ENCODE measurements around the gene GRK1.

Gene GRK1

DNA sequence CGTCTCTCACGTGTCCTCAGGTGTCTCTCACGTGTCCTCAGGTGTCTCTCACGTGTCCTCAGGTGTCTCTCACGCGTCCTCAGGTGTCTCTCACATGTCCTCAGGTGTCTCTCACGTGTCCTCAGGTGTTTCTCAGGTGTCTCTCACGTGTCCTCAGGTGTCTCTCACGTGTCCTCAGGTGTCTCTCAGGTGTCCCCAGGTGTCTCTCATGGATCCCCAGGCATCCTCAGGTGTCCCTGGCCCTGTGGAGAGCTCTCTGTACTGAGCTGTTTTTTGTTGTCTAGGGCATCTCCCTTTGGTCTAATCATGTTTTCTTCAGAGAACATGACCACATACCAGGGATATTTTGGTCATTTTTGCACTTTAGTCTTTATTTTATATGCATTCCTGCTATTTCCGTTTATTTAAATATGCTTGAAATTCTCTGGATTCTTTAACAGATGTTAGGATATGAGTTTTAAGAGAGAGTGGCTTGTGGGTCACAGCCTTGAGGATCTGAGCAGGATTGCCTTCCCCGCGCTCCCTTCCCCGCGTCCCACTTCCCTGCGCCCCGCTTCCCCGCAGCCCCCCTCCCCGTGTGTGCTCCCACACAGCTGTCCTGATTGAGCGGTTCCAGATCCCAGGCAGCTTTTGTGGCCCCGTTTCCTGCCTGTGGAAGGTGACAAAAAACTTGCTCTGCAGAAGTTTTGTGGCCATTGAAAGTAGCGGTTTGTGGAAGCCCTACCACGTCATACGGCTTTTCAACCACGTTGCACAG is 40.9 kb upstream of the GRK1 start:
- TF ChIP-seq, protein P1, sequence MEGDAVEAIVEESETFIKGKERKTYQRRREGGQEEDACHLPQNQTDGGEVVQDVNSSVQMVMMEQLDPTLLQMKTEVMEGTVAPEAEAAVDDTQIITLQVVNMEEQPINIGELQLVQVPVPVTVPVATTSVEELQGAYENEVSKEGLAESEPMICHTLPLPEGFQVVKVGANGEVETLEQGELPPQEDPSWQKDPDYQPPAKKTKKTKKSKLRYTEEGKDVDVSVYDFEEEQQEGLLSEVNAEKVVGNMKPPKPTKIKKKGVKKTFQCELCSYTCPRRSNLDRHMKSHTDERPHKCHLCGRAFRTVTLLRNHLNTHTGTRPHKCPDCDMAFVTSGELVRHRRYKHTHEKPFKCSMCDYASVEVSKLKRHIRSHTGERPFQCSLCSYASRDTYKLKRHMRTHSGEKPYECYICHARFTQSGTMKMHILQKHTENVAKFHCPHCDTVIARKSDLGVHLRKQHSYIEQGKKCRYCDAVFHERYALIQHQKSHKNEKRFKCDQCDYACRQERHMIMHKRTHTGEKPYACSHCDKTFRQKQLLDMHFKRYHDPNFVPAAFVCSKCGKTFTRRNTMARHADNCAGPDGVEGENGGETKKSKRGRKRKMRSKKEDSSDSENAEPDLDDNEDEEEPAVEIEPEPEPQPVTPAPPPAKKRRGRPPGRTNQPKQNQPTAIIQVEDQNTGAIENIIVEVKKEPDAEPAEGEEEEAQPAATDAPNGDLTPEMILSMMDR (IDR thresholded peaks at IDR 0.05; ENCODE audit: unreplicated experiment in 3 of 3) = no peak
- no peak overlapping the region for H3K4me3 Mint-ChIP-seq

DNA sequence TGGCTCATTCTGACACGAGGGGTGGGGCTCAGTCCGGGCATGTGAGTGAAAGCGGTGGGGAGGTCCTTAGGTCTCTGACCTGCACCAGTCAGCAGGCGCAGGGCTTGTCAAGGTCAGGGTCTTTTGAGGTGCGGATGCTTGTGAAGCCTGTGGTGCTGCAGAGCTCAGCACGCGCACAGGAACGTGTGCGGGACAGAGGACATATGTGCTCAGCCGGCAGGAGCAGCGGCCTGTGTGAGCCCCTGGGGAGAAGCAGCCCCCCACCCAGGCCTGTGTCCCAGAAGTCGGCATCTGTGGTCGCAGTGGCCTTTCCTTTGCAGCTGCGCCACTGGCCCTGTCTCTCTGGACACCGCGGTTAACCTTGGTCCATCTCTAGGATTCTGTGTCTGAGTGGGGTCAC is 39.9 kb upstream of the GRK1 start:
- no peaks in the 10 kb centered on the region for H3K9me3 Mint-ChIP-seq
- H3K27ac Mint-ChIP-seq = peak overlapping the region in 1 of 3 experiments; percentile 57
- H3K36me3 Mint-ChIP-seq (ENCODE audit: low read depth) = peaks cover 68% of the 10 kb centered on the region
- TF ChIP-seq, protein P1 (IDR thresholded peaks at IDR 0.05; ENCODE audit: unreplicated experiment in 3 of 3) = no peak
- H3K4me3 Mint-ChIP-seq = no peak overlapping the region
- H3K4me1 Mint-ChIP-seq = no peaks in the 10 kb centered on the region
- peaks cover 3% of the 10 kb centered on the region for H3K27me3 Mint-ChIP-seq (ENCODE audit: low read depth)

More for the DNA sequence above, 40.9 kb upstream of the GRK1 start:
- Mint-ChIP-seq H3K36me3 (ENCODE audit: low read depth) (peaks cover 70% of the 10 kb centered on the region), H3K27ac (peak overlapping the region in 1 of 3 experiments; percentile 57), H3K9me3 (no peaks in the 10 kb centered on the region), H3K4me1 (no peaks in the 10 kb centered on the region), H3K27me3 (ENCODE audit: low read depth) (peaks cover 3% of the 10 kb centered on the region)

DNA sequence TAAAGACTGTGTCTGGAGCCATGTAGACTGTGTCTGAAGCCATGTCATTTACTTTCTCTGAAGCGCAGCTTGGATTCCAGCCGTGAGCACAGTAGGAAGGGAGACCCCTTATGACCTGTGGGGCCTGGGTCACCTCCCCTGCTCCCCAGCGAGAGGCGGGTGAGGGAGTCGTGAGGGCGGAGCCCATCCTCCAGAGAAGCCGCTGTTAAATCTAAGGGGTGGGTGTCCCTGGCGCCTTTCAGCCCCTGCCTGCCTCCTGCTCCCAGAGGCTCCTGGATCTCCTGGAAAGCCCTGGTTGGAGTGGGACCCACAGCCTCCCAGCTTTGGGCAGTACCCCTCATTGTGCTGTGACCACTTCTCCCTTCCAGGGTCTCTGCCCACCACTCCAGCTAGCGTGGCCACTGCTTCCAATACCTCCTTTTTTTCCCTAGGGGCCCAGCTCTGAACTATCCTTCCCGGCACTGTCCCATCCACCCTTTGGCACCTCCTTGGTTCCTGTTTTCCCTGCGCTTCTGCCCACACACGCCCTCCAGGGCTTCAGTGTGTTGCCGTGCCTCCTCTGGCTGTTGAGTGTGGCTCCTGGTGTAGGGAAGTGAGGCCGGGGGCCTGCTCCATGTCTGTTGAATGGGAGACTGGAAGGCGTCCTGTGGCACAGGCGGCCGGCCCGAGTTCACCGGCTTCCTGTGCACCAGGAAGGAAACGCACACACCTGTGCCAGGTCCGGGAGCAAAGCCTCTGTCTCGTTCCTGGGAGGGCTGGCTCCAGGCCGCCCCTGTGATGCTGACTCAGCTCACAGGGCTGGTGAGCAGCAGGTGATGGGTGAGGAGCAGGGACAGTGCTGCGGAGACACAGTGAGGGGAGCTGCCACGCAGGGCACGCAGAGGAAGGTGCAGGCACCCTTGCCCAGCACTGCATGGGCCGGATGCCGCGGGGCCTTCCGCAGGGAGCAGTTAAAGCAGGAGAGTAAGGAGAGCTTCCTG is 38.4 kb upstream of the GRK1 start:
- TF ChIP-seq, protein P1 (IDR thresholded peaks at IDR 0.05; ENCODE audit: unreplicated experiment in 3 of 3) = no peak
- peaks cover 64% of the 10 kb centered on the region for H3K36me3 Mint-ChIP-seq (ENCODE audit: low read depth)
- peak overlapping the region in 1 of 3 experiments; percentile 16 for H3K27ac Mint-ChIP-seq
- no peaks in the 10 kb centered on the region for H3K9me3 Mint-ChIP-seq
- H3K27me3 Mint-ChIP-seq (ENCODE audit: low read depth) = peaks cover 3% of the 10 kb centered on the region
- no peaks in the 10 kb centered on the region for H3K4me1 Mint-ChIP-seq
- no peak overlapping the region for H3K4me3 Mint-ChIP-seq

DNA sequence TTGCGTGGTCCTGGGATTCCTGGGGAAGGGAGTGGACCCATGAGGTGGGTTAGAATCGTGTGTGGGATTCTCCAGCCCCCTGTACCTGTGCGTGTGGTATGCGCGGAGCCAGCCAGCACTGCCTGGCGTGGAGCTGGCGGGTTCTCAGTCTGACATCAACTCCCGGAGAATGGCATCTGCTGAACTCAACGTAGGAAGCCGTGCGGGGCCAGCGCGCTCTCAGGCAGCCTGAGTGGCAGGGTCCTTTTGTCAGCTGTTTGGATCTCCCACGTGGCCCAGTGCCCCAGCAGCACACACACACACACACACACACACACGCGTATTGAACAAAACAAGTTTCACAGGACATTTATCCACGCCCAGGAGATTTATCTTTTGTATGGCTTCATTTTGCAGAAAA is 37.2 kb upstream of the GRK1 start:
- H3K27ac Mint-ChIP-seq = no peak overlapping the region
- H3K9me3 Mint-ChIP-seq = no peaks in the 10 kb centered on the region
- H3K27me3 Mint-ChIP-seq (ENCODE audit: low read depth) = peaks cover 3% of the 10 kb centered on the region
- TF ChIP-seq, protein P1 (IDR thresholded peaks at IDR 0.05; ENCODE audit: unreplicated experiment in 3 of 3) = no peak
- H3K4me1 Mint-ChIP-seq = no peaks in the 10 kb centered on the region
- H3K4me3 Mint-ChIP-seq = no peak overlapping the region
- H3K36me3 Mint-ChIP-seq (ENCODE audit: low read depth) = peaks cover 65% of the 10 kb centered on the region

- peaks cover 3% of the 10 kb centered on the region for H3K27me3 Mint-ChIP-seq (ENCODE audit: low read depth)
- TF ChIP-seq, protein P1 (IDR thresholded peaks at IDR 0.05; ENCODE audit: unreplicated experiment in 3 of 3) = no peak
- H3K36me3 Mint-ChIP-seq (ENCODE audit: low read depth) = peaks cover 63% of the 10 kb centered on the region
- H3K9me3 Mint-ChIP-seq = no peaks in the 10 kb centered on the region
- no peak overlapping the region for H3K27ac Mint-ChIP-seq
- no peak overlapping the region for H3K4me3 Mint-ChIP-seq
- H3K4me1 Mint-ChIP-seq = no peaks in the 10 kb centered on the region
These were observed 36.7 kb upstream of the GRK1 start for GRCh38 chr13:113630296-113630695.
